HG02840 (cell line): Measurements from ENCODE around the gene MYO3A.
"Not testable (repeated sequence)": the region's sequence is repeated elsewhere in the genome, so short reads cannot be mapped to it uniquely, and the experiment has no call there.

Source experiments
- ATAC-seq: cut with Tn5 transposase; IDR thresholded peaks from one replicate; pipeline ENCODE4 v1.9.1; 2021; ENCODE audit warnings: mild to moderate bottlenecking, moderate library complexity, moderate number of reproducible peaks; ENCODE audit not compliant: unreplicated experiment, low FRiP score

MYO3A gene

DNA sequence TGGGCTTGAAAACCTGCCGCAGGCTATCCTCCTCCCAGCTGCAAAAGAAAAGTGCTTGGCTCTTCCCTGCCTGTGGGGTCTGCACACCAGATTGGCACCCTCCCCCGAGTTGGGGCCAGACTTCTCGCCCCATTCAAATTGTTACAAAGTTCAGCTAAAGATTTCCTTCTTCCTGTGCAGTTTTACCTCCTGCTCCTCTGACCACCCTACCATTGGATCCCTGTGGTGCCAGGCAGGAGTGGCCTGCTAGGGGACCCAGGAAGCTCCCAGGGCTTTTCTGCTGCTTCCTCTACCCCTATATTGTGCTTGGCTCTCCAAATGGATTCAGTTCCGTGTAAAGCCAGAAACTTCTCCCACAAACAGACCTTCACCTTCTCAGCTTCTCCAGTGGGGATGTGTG, 147.4 kb downstream of the MYO3A start:
- ATAC-seq = no peak

DNA sequence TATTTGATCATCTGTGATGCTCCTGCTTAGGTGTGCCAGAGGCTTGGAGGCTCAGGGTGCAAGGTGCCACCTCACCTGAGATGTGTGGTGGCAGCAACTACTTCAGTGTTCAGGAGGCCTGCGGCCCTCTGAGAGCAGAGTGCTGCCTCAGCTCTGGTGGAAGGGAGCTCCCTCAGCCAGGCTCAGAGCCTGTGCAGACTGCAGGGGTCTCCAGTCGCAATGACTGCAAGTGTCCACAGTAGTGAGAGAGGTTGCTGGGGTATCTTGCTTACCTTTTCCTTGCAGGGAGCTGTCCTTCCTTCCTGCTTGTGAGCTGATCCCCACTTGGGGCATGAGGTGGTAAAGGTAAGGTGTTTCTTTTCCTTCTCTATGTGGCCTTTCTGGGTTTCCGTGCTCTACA, 151.5 kb downstream of the MYO3A start:
- no peak for ATAC-seq

- ATAC-seq = no peak
Observed at GRCh38 chr10:26087666-26088065, 153.6 kb downstream of the MYO3A start.

- ATAC-seq = no peak
Observed at GRCh38 chr10:26090026-26090425, 156.0 kb downstream of the MYO3A start.

GRCh38 chr10:26090762-26091161, 156.7 kb downstream of the MYO3A start:
- no peak for ATAC-seq

GRCh38 chr10:26093229-26093628, 159.2 kb downstream of the MYO3A start:
- ATAC-seq = no peak

GRCh38 chr10:26095781-26096180, 161.8 kb downstream of the MYO3A start:
- ATAC-seq = no peak

GRCh38 chr10:26097549-26097948, 163.5 kb downstream of the MYO3A start:
- ATAC-seq = not testable (repeated sequence)

GRCh38 chr10:26112532-26112931, 178.5 kb downstream of the MYO3A start:
- ATAC-seq = no peak

GRCh38 chr10:26138613-26139012, 204.6 kb downstream of the MYO3A start:
- ATAC-seq = no peak

- ATAC-seq = no peak
Observed at GRCh38 chr10:26156019-26156418, 222.0 kb downstream of the MYO3A start.

- no peak for ATAC-seq
Observed at GRCh38 chr10:26157734-26158133, 223.7 kb downstream of the MYO3A start.

- ATAC-seq = no peak
Observed at GRCh38 chr10:26169466-26169865, 235.4 kb downstream of the MYO3A start.

DNA sequence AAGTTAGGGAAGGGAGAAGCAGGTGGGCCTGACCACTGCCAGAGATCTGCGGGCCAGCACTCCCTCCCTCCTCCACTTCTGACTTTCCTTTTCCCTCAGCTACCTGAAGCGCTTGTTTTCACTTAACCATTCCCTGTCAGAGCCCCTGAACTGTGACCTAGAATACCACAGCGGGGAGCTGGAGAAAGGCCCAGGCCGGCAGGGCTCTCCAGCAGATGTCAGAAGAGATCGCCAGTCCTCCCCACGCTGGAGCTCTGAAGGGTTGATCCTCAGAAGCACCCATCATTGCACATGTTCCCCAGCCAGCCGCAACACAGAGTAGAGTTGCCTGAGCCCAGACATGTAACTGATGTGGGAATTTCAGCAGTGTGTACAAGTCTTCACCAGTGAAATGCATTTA, 238.1 kb downstream of the MYO3A start:
- ATAC-seq = no peak

- ATAC-seq = no peak
Observed at GRCh38 chr10:26173837-26174236, 239.8 kb downstream of the MYO3A start.

DNA sequence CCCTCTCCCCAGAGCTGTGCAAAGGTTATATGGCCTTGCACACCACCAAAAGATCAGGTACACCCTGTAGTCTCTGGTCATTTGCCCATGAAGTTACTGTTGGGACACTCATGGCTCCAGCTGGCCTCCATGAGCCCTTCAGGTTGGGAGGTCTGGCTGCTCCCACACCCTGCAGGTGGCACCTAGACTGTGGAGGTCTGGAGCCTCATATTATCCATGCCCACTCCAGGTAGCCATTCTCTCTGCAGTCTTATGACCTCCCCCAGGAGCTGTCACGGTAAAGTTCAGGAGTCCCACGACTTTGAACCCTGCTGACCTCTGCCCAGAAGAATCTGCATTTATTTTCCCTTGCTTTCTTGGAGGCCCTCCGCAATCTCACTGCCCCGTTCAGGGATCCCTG, 243.3 kb downstream of the MYO3A start:
- no peak for ATAC-seq

DNA sequence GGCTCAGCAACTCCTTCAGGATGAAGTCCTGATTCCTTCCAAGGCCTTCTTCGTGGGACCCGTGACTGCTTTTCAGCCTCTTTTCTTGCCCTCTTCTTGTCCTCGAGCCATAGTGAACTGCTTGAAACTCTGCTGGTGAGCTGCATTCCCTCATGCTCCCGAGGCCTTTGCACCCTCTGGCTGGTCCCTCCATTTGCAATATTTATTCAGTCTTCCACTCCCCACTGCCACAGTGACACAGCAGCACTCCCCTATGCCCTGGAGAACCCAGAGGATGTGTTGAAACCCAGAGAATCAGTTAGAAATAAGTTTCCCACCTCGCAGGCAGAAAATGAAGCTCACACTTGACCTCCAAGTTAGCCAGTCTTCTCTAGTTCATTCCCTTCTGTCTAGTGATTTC, 260.2 kb downstream of the MYO3A start:
- ATAC-seq = no peak

- no peak for ATAC-seq
Observed at GRCh38 chr10:26197248-26197647, 263.2 kb downstream of the MYO3A start.

DNA sequence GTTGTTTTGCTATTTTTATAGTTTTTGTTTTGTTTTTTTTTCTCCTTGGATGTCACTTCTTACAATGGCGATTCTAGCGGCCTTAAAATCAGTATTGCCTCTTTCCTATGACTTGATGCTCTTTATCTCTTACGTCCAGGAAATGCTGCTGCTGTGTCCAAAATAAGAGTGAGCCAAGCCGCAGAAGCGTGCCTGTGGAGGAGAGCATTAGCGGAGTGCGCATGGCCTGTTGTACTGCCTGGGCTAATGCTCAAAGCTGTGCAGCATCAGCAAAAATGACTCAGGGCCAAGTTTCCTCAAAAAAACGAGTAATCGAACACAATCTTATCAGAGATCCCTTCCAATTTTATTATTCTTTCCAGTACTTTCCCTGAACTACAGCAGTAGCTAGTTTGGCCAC, 264.1 kb downstream of the MYO3A start:
- no peak for ATAC-seq

DNA sequence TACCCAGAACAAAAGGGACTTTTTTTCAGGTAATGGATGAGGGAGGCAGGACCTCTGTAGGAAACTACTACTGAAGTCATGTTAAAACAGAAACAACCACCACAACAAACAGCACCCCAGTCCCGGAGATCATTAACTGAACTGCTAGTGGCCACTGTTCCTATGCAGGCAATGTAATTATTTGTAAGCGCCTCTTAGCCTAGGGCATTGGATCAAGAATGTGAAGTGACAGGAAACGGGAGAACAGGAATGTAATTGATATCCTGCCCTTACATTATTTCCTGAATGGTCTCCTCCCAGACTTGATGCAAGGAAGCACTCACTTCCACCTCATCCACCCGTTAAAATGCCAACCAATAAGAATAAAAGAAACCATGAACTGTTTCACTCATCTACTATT, 265.8 kb downstream of the MYO3A start:
- no peak for ATAC-seq

GRCh38 chr10:26205223-26205622, 271.2 kb downstream of the MYO3A start:
- no peak for ATAC-seq

DNA sequence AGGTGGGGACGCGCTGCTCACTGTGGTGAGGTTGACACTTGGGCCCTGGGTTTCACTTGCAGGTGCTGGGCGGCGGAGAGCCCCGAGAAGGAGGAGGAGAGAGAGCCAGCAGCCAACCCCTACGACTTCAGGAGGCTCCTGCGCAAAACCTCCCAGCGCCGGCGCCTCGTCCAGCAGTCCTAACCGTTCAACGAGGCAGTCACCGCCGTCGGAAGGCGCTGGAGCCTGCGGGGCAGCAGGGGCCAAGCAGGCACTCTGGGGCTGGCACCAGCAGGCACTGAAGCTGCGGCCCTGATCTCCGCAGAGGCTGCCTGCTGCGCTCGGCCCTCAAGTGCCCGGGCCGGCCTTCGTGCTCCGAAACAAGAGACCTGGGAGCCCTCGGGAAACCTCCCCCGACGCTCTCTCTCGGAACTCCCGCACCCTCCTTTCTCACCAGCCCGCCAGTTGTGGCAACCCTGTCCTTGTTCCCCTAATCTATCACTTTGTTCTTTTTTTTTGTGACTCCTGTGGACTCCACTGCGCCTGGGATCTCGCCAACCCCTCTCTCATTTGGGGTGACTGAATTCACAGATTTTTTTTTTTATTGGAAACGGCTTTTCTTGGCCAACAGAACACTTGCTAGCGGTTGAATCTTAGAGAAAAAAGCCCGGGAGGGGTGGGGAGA, 277.9 kb downstream of the MYO3A start:
- ATAC-seq = no peak

DNA sequence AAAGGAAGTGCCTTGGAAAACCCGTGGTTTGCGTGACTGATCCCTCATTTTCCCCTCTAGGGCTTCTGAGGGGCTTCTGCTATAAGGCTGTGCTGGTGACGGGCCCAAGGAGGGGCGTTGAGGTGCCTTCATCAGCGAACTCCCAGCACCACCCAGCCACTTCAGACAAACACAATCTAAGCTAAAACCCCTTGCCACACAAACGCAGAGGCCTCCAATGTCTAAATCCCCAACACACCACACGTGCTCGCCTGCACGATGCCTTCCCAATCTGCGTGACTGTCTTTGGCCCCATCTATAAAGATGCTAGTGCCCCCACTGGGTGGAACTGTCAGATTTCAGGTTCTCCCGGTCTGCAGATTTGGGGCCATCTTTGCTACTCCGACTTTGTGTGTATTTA, 278.5 kb downstream of the MYO3A start:
- no peak for ATAC-seq
